GM18909 (cell line): Measurements from ENCODE around the gene ZNF835.

ENCODE experiments used
- ATAC-seq: cut with Tn5 transposase; IDR thresholded peaks from one replicate; pipeline ENCODE4 v1.9.1; 2021; ENCODE audit warnings: mild to moderate bottlenecking; ENCODE audit not compliant: unreplicated experiment, poor library complexity

Gene ZNF835

GRCh38 chr19:56664511-56664910, 7.0 kb downstream of the ZNF835 start:
- no peak for ATAC-seq

GRCh38 chr19:56663931-56664500, 7.5 kb downstream of the ZNF835 start:
- ATAC-seq = no peak

GRCh38 chr19:56661248-56661647, 10.3 kb downstream of the ZNF835 start:
- ATAC-seq = no peak

GRCh38 chr19:56660381-56661107, 11.0 kb downstream of the ZNF835 start:
- no peak for ATAC-seq

- ATAC-seq = no peak
Observed at GRCh38 chr19:56654151-56654550, 17.4 kb downstream of the ZNF835 start.

GRCh38 chr19:56643460-56643955, 28.0 kb downstream of the ZNF835 start:
- ATAC-seq = no peak

GRCh38 chr19:56642711-56643459, 28.7 kb downstream of the ZNF835 start, which contains the start of gene SMIM17:
Gene SMIM17 (plus strand): TSS chr19:56643159. CDS start chr19:56645668, 2,509 bp downstream.
- ATAC-seq = no peak

- no peak for ATAC-seq
Observed at GRCh38 chr19:56639217-56639616, 32.3 kb downstream of the ZNF835 start.

- ATAC-seq = no peak
Observed at GRCh38 chr19:56637976-56638555, 33.5 kb downstream of the ZNF835 start.

- ATAC-seq = no peak
Observed at GRCh38 chr19:56633021-56633420, 38.5 kb downstream of the ZNF835 start.

GRCh38 chr19:56625708-56626107, 45.8 kb downstream of the ZNF835 start:
- ATAC-seq = no peak

- no peak for ATAC-seq
Observed at GRCh38 chr19:56623006-56623405, 48.6 kb downstream of the ZNF835 start.

- ATAC-seq = no peak
Observed at GRCh38 chr19:56622374-56622773, 49.2 kb downstream of the ZNF835 start.

- ATAC-seq = no peak
Observed at GRCh38 chr19:56619121-56619520, 52.4 kb downstream of the ZNF835 start.

GRCh38 chr19:56617531-56617930, 54.0 kb downstream of the ZNF835 start:
- no peak for ATAC-seq

GRCh38 chr19:56613639-56614038, 57.9 kb downstream of the ZNF835 start:
- ATAC-seq = no peak

GRCh38 chr19:56612737-56613136, 58.8 kb downstream of the ZNF835 start:
- ATAC-seq = no peak
